GM19395 (cell line): ENCODE measurements around the gene ATP8B3.
A peak's percentile ranks its signal among the peaks of the same experiment; 100 is the strongest.

Source experiments
- ATAC-seq: cut with Tn5 transposase; IDR thresholded peaks from one replicate; pipeline ENCODE4 v1.9.1; 2021; ENCODE audit warnings: mild to moderate bottlenecking, moderate library complexity; ENCODE audit not compliant: unreplicated experiment

Gene ATP8B3

GRCh38 chr19:1850809-1851653, 39.0 kb upstream of the ATP8B3 start:
- ATAC-seq: no peak

DNA sequence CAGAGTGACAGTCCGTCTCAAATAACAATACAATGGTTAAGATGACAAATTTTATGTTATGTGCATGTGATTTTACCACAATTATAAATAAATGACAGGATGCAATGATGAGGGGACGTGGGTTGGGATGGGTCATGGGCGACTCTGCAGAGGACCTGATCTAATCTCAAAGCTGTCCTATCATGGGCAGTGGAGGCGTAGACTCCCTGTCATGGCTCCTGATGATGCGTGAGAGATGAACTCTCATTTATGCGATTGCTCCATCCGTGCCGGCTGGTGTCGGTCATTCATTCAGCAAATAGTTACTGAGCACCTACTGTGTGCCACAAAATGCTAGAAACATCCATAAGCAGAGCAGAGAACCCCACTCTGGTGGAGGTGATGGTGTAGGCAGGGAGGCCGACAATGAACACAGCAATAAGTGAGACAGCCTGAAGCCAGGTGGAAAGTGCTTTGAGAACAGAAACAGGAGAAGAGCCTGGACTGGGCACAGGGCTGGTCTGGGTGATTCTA, 37.9 kb upstream of the ATP8B3 start:
- ATAC-seq: no peak

DNA sequence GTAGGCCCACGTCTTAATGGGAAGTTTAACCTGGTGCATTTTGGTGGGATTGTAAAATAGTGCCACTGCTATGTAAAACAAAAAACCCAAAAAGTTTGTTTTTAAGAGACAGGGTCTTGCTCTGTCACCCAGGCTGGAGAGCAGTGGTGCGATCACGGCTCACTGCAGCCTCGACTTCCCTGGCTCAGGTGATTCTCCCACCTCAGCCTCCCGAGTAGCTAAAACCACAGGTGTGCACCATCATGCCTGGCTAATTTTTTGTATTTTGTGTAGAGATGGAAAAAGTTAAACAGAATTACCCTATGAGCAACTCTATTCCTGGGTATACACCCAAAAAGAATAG, 37.0 kb upstream of the ATP8B3 start:
- no peak for ATAC-seq

GRCh38 chr19:1848399-1849131, 36.5 kb upstream of the ATP8B3 start, which contains the start of gene REXO1:
Gene REXO1 (minus strand): TSS chr19:1848483. CDS start chr19:1848358, 125 bp downstream.
- peak; percentile 68 for ATAC-seq

GRCh38 chr19:1847684-1848398, 35.8 kb upstream of the ATP8B3 start:
- ATAC-seq: peak; percentile 26

GRCh38 chr19:1847348-1847683, 35.2 kb upstream of the ATP8B3 start:
- ATAC-seq: no peak

DNA sequence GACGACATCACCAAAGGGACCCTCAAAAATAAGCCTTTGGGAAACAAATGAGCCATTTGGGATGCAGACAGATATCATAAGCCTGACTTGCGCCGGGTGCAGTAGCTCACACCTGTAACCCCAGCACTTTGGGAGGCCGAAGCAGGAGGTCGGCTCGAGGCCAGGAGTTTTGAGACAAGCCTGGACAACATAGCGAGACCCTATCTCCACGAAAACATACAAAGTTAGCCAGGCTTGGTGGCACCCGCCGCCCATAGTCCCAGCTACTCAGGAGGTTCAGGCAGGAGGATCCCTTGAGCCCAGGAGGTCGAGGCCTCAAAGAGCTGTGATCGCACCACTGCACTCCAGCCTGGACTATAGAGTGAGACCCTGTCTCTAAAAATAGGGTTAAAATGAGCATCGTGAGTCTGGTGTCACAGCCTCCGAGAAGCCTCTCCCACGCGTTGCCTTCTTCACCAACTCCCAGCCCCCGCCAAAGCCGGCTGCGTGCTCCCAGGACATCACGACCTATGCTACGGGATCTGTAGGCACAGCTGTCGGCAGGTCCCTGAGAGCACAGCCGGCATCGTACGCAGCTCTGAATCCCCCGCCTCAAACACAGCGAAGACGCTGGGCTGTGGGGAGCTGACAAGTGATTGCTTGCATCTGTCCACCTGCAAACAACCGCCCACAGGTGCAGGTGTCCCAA, 34.6 kb upstream of the ATP8B3 start:
- no peak for ATAC-seq

- no peak for ATAC-seq
Observed at GRCh38 chr19:1845642-1846041, 33.6 kb upstream of the ATP8B3 start.

GRCh38 chr19:1845125-1845515, 33.0 kb upstream of the ATP8B3 start:
- ATAC-seq: no peak

- ATAC-seq: no peak
Observed at GRCh38 chr19:1844513-1845124, 32.5 kb upstream of the ATP8B3 start.

DNA sequence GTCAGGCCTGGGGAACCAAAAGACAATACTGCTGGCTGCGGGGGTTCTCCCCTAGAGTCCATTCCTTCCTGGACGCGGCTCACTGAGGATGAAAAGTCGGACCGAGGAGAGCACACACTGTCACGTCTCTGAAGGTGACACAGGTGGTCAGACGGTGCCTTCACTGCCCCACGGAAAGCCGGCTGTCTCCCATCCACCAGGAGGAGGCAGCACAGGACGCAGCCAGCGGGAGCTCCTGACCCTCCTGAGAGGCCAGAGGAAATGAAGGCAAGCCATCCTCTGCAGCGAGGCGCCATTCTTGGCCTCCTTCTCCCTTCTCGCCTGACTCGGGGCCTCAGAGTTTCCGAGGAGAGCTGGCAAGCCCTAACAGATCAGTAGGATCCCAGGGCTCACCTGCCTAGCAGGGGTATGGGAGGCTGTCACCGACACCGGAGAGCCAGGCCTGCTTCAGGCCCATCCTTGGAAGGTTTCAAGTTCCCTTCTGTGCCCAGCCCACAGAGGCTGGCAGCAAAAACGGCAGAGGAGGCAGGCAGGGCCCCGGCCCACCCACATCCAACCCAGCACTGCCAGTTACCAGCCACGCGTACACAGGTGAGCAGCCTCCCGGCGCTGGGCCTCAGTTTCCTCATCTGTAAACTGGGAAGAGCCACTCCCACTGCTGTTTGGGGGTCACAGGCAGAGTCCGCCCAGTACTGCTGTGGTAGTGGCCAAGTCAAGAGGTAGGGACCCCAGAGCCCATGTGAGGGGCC, 31.7 kb upstream of the ATP8B3 start:
- no peak for ATAC-seq

- ATAC-seq: no peak
Observed at GRCh38 chr19:1843116-1843515, 31.0 kb upstream of the ATP8B3 start.

- no peak for ATAC-seq
Observed at GRCh38 chr19:1841209-1841924, 29.3 kb upstream of the ATP8B3 start.

GRCh38 chr19:1840541-1841115, 28.6 kb upstream of the ATP8B3 start:
- no peak for ATAC-seq

GRCh38 chr19:1839658-1840540, 27.8 kb upstream of the ATP8B3 start:
- no peak for ATAC-seq

- no peak for ATAC-seq
Observed at GRCh38 chr19:1837625-1838105, 25.6 kb upstream of the ATP8B3 start.

- no peak for ATAC-seq
Observed at GRCh38 chr19:1837222-1837565, 25.1 kb upstream of the ATP8B3 start.
